ENCODE measurements around the gene SLC35D2. TPM values are rescaled to one million over a fixed set of nuclear protein-coding genes. Genes with fewer than 3 reads are reported as not detected.

Gene SLC35D2
- total and polyA plus RNA-seq, 5 donors, result 10.5 to 17.9 (median 14.3) TPM

GRCh38 chr9:96418083-96418919 is 34.8 kb upstream of the SLC35D2 start, which contains the start of gene ZNF367:
Gene ZNF367 (minus strand): TSS chr9:96418370. CDS start chr9:96418032, 338 bp downstream.
- under 1% methylated on average over 100 of the region's 100 CpGs for WGBS
- H3K27me3 ChIP-seq (ENCODE audit: control insufficient read depth, insufficient read depth), result no peaks in the 10 kb centered on the region
- intact Hi-C loops (cut with DNase I), result loop anchor here in 2 of 4 donors (2.0 to 10.0 kb wide), 2 partner anchors 32 to 74 kb away; partner anchors contain the start of gene HABP4 (in 1 of the 2)

GRCh38 chr9:96417661-96418082 is 34.2 kb upstream of the SLC35D2 start:
- no peaks in the 10 kb centered on the region for H3K4me1 ChIP-seq (ENCODE audit: control insufficient read depth, insufficient read depth, low read length)
- ATAC-seq, result no peak
- H3K27me3 ChIP-seq (ENCODE audit: control insufficient read depth, insufficient read depth), result no peaks in the 10 kb centered on the region
- WGBS, result under 1% methylated on average over 62 of the region's 62 CpGs
- intact Hi-C loops (cut with DNase I), result loop anchor here in 2 of 4 donors (2.0 to 10.0 kb wide), 2 partner anchors 33 to 73 kb away; partner anchors contain the start of gene HABP4 (in 1 of the 2)
- H3K9me3 ChIP-seq (ENCODE audit: control insufficient read depth, low read length), result no peaks in the 10 kb centered on the region
- peak in 2 of 3 donors; percentile 32 to 77 for DNase-seq
- H3K27ac ChIP-seq (ENCODE audit: low read length), result peak overlapping the region; percentile 69
- peak overlapping the region; percentile 89 for H3K4me3 ChIP-seq (ENCODE audit: low read length)

More at GRCh38 chr9:96418083-96418919, 34.8 kb upstream of the SLC35D2 start, which contains the start of gene ZNF367:
- DNase-seq (peak; percentile 99), ATAC-seq (peak; percentile 95 to 96)
- H3K9me3 ChIP-seq (ENCODE audit: control insufficient read depth, low read length), result no peaks in the 10 kb centered on the region
- H3K4me1 ChIP-seq (ENCODE audit: control insufficient read depth, insufficient read depth, low read length), result no peaks in the 10 kb centered on the region
- H3K27ac ChIP-seq (ENCODE audit: low read length), result peak within 1 kb of the TSS; percentile 96
- peak within 1 kb of the TSS; percentile 89 for H3K4me3 ChIP-seq (ENCODE audit: low read length)

DNA sequence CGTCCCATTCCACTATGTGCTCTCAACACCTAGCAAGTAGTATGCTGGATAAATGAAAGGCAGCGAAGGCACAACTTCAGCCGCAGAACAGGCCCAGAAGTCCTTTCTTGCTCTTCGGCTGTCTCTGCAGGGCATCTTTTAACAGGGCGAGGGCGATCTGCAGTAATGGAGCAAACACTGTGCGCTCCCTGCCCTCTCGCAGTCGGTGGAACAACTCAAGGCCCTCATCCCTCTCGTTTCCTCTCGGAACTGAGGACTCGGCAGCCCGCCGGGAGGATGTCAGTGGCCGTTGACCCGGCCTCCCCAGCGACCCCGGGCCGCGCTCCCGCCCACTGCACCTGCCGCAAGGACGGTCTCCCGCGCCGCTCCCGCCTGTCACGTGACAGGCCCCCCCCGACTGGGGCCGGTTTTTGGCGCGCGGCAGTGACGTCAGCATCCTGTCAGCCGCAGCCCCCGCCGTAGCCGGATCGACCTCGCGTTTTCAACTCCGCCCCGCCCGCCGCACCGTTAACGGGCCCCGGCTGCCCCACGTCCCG is 33.6 kb upstream of the SLC35D2 start:
- WGBS, result under 1% methylated on average over 50 of the region's 50 CpGs
- Histone ChIP-seq H3K27me3 (ENCODE audit: control insufficient read depth, insufficient read depth) (no peaks in the 10 kb centered on the region), H3K4me3 (ENCODE audit: low read length) (peak overlapping the region; percentile 89), H3K27ac (ENCODE audit: low read length) (peak overlapping the region; percentile 73), H3K4me1 (ENCODE audit: control insufficient read depth, insufficient read depth, low read length) (no peaks in the 10 kb centered on the region), H3K9me3 (ENCODE audit: control insufficient read depth, low read length) (no peaks in the 10 kb centered on the region)
- intact Hi-C loops (cut with DNase I), result loop anchor here in 1 of 4 donors (10.0 kb wide), 1 partner anchor 72 kb away; no protein-coding TSS in a partner anchor
- DNase-seq (peak; percentile 89 to 96 (median 96)), ATAC-seq (peak; percentile 19 to 36)

GRCh38 chr9:96413302-96414221 is 30.1 kb upstream of the SLC35D2 start:
- intact Hi-C loops (cut with DNase I), result loop anchor here in 1 of 4 donors (10.0 kb wide), 1 partner anchor 69 kb away; no protein-coding TSS in a partner anchor
- H3K9me3 ChIP-seq (ENCODE audit: control insufficient read depth, low read length), result no peaks in the 10 kb centered on the region
- H3K27ac ChIP-seq (ENCODE audit: low read length), result no peak overlapping the region

GRCh38 chr9:96412174-96412913 is 28.8 kb upstream of the SLC35D2 start:
- no peak for ATAC-seq
- Histone ChIP-seq H3K4me1 (ENCODE audit: control insufficient read depth, insufficient read depth, low read length) (no peaks in the 10 kb centered on the region), H3K4me3 (ENCODE audit: low read length) (no peak overlapping the region), H3K27ac (ENCODE audit: low read length) (no peak overlapping the region), H3K9me3 (ENCODE audit: control insufficient read depth, low read length) (no peaks in the 10 kb centered on the region), H3K27me3 (ENCODE audit: control insufficient read depth, insufficient read depth) (no peaks in the 10 kb centered on the region)
- intact Hi-C loops (cut with DNase I), result loop anchor here in 1 of 4 donors (10.0 kb wide), 1 partner anchor 68 kb away; no protein-coding TSS in a partner anchor
- no peak for DNase-seq
- WGBS, result 90% methylated on average over 8 of the region's 8 CpGs

More at GRCh38 chr9:96413302-96414221, 30.1 kb upstream of the SLC35D2 start:
- 42% methylated on average over 7 of the region's 7 CpGs for WGBS
- Histone ChIP-seq H3K27me3 (ENCODE audit: control insufficient read depth, insufficient read depth) (no peaks in the 10 kb centered on the region), H3K4me3 (ENCODE audit: low read length) (no peak overlapping the region), H3K4me1 (ENCODE audit: control insufficient read depth, insufficient read depth, low read length) (no peaks in the 10 kb centered on the region)
- no peak for ATAC-seq
- DNase-seq, result no peak

- intact Hi-C loops (cut with DNase I), result loop anchor here in 1 of 4 donors (10.0 kb wide), 1 partner anchor 66 kb away; no protein-coding TSS in a partner anchor
- Histone ChIP-seq H3K4me1 (ENCODE audit: control insufficient read depth, insufficient read depth, low read length) (no peaks in the 10 kb centered on the region), H3K27me3 (ENCODE audit: control insufficient read depth, insufficient read depth) (no peaks in the 10 kb centered on the region), H3K4me3 (ENCODE audit: low read length) (no peak overlapping the region), H3K27ac (ENCODE audit: low read length) (no peak overlapping the region), H3K9me3 (ENCODE audit: control insufficient read depth, low read length) (no peaks in the 10 kb centered on the region)
- 93% methylated on average over 5 of the region's 5 CpGs for WGBS
- ATAC-seq, result no peak
- DNase-seq, result no peak
These were observed 27.8 kb upstream of the SLC35D2 start for GRCh38 chr9:96411129-96411838.

- H3K27ac ChIP-seq (ENCODE audit: low read length), result no peak overlapping the region
- WGBS, result 80% methylated on average over 9 of the region's 9 CpGs
- H3K4me1 ChIP-seq (ENCODE audit: control insufficient read depth, insufficient read depth, low read length), result no peaks in the 10 kb centered on the region
- DNase-seq, result no peak
- H3K27me3 ChIP-seq (ENCODE audit: control insufficient read depth, insufficient read depth), result no peaks in the 10 kb centered on the region
- H3K9me3 ChIP-seq (ENCODE audit: control insufficient read depth, low read length), result no peaks in the 10 kb centered on the region
- intact Hi-C loops (cut with DNase I), result no loop called here
- ATAC-seq, result no peak
- no peak overlapping the region for H3K4me3 ChIP-seq (ENCODE audit: low read length)
These were observed 25.1 kb upstream of the SLC35D2 start for GRCh38 chr9:96408409-96409280.

- Histone ChIP-seq H3K27ac (ENCODE audit: low read length) (no peak overlapping the region), H3K4me3 (ENCODE audit: low read length) (no peak overlapping the region), H3K9me3 (ENCODE audit: control insufficient read depth, low read length) (no peaks in the 10 kb centered on the region), H3K27me3 (ENCODE audit: control insufficient read depth, insufficient read depth) (no peaks in the 10 kb centered on the region), H3K4me1 (ENCODE audit: control insufficient read depth, insufficient read depth, low read length) (no peaks in the 10 kb centered on the region)
- intact Hi-C loops (cut with DNase I), result no loop called here
- DNase-seq (no peak), ATAC-seq (no peak)
These were observed 16.8 kb upstream of the SLC35D2 start for GRCh38 chr9:96400132-96400910.

Measured in right cardiac atrium (tissue), 5 donors.